Gastrocnemius medialis (tissue), 4 donors: Measurements from ENCODE around the gene TOMM6.

ENCODE experiments used
- POLR2A ChIP-seq, 2 donors: fragments of 450-650 bp; IDR thresholded peaks; one replicate each; pipeline ENCODE4 v1.6.1; 2017; ENCODE audit warnings: antibody characterized with exemption in 2 of 2, mild to moderate bottlenecking in 2 of 2, moderate library complexity in 2 of 2
- TF ChIP-seq, protein P1 (sequence below), 5 experiments: fragments of 450-650 bp in 3 of 5; fragments of 200-600 bp in 2 of 5; sonication (generic) in 2 of 5; IDR thresholded peaks in 4 of 5; conservative IDR thresholded peaks in 1 of 5; 1 replicate in 4 of 5; 2 replicates in 1 of 5; pipeline ENCODE4 v1.5.1; 2016 to 2019; ENCODE audit warnings: antibody characterized with exemption in 5 of 5, mild to moderate bottlenecking in 3 of 5, moderate library complexity in 3 of 5

DNA sequence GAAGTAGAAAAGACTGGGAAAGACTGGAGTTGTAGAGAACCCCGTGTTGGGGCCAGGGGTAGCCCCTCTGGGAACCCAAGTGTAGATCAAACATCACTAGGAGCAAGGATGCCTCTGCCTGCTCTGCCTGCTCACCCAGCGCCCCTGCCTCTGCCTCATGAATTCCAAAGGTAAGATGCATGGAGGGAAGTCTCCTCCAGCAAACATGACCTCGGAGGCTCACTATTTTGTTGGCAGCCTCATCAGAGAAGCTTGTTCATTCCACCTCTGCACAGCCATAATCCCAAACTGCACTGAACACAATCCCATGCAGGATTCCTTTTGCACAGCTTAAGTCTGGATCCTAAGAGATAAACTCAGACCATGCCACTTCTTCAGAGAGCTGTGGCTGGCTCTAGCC is 12.7 kb upstream of the TOMM6 start:
- TF ChIP-seq, protein P1, sequence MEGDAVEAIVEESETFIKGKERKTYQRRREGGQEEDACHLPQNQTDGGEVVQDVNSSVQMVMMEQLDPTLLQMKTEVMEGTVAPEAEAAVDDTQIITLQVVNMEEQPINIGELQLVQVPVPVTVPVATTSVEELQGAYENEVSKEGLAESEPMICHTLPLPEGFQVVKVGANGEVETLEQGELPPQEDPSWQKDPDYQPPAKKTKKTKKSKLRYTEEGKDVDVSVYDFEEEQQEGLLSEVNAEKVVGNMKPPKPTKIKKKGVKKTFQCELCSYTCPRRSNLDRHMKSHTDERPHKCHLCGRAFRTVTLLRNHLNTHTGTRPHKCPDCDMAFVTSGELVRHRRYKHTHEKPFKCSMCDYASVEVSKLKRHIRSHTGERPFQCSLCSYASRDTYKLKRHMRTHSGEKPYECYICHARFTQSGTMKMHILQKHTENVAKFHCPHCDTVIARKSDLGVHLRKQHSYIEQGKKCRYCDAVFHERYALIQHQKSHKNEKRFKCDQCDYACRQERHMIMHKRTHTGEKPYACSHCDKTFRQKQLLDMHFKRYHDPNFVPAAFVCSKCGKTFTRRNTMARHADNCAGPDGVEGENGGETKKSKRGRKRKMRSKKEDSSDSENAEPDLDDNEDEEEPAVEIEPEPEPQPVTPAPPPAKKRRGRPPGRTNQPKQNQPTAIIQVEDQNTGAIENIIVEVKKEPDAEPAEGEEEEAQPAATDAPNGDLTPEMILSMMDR (IDR thresholded peaks at IDR 0.05 in 4 of 5, conservative IDR thresholded peaks at IDR 0.05 in 1 of 5) = no peak
- TF ChIP-seq POLR2A (IDR thresholded peaks at IDR 0.05) = no peak
